HG03439 (cell line): Measurements from ENCODE around the gene POLE3.
"Not testable (repeated sequence)": the region's sequence is repeated elsewhere in the genome, so short reads cannot be mapped to it uniquely, and the experiment has no call there.

ENCODE experiments used
- ATAC-seq: cut with Tn5 transposase; IDR thresholded peaks from one replicate; pipeline ENCODE4 v1.9.1; 2021; ENCODE audit warnings: mild to moderate bottlenecking, moderate library complexity; ENCODE audit not compliant: unreplicated experiment

Gene POLE3

DNA sequence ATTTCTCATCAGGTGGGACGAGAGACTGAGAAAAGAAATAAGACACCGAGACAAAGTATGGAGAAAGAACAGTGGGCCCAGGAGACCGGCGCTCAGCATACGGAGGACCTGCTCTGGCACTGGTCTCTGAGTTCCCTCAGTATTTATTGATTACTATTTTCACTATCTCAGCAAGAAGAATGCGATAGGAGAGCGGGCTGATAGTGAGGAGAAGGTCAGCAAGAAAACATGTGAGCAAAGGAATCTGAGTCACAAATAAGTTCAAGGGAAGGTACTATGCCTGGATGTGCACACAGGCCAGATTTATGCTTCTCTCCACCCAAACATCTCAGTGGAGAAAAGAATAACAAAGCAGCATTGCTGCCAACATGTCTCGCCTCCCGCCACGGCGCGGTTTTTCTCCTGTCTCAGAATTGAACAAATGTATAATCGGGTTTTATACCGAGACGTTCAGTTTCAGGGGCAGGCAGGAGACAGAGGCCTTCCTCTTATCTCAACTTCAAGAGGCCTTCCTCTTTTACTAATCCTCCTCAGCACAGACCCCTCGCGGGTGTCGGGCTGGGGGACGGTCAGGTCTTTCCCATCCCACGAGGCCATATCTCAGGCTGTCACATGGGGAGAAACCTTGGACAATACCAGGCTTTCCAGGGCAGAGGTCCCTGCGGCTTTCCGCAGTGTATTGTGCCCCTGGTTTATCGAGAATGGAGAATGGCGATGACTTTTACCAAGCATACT is 31.2 kb downstream of the POLE3 start:
- not testable (repeated sequence) for ATAC-seq

DNA sequence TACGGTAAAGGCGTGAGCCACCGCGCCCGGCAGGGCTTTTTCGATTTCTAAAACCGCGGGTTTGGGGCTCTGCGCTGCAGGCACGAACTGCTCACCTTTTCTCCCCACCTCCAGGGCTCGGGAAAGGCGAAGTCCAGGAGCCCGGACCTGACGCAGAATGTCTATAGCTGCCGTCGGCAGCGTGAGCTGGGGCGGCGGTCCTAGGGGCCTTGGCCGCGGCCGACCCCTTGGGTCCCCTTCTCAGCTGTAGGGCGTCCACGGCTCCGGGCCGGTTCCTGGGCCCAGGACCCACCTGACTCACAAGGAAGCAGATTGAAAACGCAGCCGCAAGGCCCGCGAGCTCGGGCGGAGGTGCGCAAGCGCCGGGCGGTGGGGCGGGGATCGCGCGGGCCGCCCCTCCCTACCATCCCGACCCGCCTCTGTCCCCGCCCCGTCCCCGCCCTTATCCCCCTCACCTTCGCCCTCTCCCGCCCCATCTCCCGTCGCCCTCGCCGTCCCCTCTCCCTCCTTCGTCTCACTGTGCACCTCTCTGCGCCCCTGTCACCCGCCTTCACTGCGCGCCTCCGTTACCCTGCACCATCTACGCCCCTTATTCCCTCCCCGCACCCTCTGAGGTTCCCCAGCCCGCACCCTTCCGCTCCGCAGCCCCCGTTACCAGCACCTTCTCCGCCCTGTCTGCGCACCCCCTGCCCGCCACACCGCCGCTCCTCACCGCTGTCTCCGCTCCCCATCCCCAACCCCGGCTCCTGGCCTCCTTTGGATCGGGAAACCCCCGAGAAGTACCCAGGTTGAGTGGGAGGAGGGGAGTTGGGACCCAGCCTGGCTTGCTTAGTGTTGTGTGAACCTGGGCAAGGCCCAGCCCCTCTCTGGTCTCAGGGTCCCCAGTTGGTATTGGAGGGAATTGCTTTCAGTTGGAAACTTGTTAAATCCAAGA is 33.6 kb downstream of the POLE3 start, which contains the start of gene HDHD3:
TSS of gene HDHD3 (minus strand) at position 353 of the 934 bp plus-strand sequence. CDS start 2,632 bp downstream, outside the sequence.
- ATAC-seq = peak; percentile 68

DNA sequence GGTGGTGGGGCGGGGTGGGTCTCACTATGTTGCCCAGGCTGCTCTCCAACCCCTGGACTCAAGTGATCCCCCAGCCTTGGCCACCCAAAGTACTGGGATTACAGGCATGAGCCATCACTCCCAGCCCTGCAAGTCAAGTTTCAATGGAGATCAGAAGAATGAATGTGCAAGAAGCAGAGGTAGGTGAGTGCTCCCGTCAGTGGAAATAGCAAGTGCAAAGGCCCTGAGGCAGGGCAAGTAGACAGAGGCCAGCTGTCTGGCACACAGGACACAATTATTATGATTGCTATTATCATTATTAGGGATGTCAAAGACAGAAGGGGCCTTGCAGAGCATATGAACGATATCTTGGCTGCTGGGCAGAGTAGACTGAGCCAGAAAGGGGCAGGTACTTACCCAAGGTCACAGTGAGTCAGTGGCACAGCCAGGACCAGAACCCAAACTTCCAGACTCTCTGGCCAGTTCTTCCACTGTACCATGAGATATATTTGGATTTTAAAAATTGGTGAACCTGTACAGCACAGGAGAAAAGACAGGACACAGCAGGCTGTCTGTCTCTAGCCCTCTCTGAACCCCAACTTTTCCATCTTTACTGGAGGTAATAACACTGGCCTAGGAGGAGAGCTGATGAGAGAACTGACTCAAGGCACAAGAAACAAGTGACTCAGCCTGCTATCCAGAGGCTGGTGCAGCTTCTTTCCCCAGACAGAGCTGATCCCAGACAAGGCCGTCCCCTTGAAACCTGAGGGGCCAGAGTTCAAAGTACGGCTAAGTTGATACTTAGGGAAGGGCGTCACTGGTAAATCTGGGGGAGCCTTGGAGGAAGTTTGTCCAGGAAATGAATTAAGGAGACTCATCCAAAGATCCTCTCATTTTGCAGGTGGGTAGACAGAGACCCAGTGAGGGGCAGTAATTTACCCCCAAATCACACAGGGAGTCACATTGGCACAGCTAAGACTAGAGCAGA is 35.1 kb downstream of the POLE3 start:
- ATAC-seq = no peak

DNA sequence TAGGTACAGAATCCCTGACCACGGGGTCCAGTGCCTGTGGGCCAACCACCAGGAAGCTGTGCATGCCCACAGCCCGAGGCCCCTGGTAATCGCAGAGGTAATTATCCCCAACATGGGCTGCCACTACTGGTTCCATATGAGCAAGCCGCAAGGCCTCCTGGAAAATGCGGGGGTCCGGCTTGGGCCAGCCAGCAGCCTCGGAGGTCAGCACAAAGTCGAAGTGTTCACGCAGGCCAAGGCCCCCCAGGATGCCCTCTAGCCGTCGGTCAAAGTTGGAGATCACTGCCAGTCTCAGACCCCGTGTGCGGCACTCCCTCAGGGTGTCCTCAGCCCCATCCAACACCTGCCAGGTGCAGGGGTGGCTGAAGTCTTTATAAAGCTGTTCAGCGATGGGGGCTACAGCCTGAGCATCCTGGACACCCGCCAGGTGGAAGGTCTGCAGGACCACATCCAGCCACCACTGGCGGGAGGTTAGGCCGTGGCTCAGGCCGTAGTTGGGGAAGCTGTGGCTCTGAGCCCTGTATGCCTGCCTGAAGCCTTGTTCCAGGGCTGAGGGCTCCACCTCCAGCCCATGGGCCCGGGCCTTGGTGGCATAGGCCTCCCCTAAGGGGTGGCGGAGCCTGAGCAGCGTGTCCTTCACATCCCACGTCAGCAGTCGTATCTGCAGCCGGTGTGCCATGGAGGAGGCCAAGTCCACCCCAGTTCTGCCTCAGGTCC is 36.6 kb downstream of the POLE3 start:
- ATAC-seq = no peak

DNA sequence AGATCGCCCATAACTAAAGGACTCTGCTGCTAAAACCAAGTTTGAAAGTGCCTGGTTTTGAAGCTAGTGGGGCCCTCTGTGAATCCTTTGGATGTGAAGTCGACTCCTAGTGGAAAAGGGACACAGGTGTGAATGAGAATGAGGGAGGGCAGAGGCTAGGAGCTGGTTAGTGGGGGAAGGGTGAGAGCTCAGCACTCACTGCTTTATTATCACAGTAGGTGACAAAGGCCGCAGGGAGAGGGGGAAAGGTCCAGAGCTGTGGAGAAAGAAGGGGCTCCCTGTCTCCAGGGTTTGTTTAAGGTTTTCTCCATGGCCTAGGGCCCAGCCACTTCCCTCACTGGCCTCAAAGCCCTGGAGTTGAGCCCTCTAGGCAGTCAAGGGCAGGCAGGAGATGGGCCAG is 37.2 kb downstream of the POLE3 start:
- no peak for ATAC-seq

DNA sequence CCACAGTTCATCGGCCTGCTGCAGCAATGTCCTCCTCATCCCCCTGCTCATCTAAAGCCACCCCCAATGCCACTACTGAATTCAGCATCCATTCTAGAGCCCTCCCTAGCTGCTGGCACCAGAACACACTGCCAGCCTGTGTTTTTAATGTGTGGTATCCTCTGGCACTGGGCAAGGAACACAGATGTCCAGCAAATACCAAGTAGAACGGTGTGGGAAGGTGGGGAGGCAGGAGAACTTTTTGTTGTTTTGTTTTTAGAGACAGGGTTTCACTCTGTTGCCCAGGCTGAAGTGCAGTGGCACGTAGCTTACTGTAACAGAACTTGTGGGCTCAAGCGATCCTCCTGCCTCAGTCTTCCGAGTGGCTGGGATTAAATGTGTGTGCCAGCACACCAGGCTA is 38.4 kb downstream of the POLE3 start:
- no peak for ATAC-seq

DNA sequence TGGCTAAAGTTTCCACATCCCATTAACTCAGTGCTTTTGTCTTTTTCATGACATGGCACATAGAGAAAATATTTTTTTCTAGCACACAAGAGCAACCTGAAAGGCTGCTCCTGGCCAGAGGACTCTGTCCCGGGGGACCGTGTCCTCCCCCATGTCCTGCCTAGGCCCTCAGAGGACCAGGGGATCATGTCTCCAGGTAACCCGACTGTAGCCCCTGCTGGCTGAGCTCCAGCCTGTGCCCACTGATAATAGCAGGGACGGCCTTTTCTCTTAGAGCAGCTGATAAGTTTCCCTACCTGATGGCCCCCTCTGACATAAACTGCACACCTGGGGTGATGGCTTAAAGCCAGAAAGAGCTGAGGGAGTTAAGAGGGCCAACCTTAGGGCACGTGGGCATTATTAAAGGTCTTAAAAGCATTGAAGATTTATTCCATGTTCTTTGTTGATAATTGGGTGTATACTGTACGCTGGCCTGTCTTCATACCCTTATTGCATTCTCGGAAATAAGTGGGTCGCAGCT is 39.6 kb downstream of the POLE3 start:
- no peak for ATAC-seq

DNA sequence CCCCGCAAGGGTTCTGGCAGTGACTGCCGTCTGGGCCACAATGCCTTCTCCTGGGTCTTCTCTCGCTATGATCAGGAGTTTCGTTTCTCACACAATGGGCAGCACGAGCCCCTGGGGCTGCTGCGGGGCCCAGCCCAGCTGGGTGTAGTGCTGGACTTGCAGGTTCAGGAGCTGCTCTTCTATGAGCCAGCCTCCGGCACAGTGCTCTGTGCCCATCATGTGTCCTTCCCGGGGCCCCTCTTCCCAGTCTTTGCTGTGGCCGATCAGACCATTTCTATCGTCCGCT is 40.7 kb downstream of the POLE3 start:
- no peak for ATAC-seq

DNA sequence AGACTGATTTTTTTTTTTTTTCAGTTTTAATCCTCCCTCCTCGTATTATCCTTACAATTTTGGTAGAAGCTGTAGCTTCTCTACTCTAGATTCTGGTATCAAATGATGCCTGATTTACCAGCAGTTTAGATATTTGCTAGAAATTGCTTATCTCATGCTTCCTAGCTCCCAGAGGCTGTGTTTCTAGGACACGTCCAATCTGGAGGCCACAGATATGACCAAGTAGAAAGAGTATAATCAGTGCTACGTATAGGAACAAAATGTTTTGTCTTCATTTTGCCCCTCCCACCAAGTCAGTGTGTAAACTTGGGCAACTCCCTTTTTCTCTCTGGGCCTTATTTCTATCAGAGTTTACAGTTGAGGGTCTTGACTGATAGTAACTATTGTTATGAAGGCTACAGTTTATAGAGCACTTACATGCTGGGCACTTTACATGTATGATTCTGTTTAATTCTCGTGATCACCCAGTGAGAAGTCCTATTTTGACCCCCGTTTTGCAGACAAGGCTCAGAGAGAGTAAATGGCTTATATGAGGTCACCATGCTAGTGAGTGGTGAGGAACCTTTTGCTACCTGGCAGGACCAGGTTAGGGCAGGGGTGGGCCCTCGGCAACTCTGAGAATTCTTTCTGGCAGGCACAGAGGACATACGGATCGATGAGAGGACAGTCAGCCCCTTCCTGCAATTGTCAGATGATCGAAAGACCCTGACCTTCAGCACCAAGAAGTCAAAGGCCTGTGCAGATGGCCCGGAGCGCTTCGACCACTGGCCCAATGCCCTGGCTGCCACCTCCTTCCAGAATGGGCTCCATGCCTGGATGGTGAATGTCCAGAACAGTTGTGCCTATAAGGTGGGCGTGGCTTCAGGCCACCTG is 41.3 kb downstream of the POLE3 start:
- ATAC-seq = no peak

DNA sequence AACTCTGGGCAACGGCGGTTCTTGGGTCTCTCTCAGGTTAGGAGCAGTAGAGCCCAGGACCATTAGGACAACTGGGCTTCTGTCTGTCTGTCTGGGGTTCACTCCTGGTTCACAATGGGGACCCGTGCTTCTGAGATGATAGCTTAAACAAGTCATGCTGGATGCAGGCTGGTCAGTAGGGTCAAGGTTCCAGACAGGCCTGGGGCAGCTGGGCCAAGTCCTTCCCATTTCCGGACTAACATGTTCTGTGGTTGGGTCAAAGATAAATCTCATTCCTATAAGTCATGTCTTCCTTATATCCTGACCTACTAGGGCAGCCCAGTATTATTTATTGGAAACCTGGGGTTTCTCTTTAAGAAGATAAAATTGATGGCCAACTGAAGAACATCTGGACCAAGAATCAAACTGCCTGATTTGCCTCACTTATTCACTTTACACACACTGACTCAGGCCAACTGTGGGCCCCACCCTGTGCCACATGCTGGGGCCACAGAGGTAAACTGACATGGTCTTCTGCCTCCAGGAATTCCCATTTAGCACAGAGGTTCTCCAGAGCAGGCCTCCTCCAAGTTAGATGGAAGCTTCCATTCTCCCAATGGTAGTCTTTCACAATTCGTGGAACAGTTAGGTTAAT is 42.0 kb downstream of the POLE3 start:
- no peak for ATAC-seq

DNA sequence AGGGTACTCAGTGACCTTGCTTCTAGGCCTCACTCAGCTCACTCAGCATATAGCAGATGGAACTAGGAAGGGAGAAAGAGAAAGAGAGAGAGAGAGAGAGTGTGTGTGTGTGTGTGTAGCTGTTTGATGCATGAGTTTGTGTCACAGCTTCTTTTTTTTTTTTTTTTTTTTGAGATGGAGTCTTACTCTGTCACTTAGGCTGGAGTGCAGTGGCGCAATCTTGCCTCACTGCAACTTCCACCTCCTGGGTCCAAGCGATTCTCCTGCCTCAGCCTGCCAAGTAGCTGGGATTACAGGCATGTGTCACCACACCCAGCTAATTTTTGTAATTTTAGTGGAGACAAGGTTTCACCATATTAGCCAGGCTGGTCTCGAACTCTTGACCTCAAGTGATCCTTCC is 44.8 kb downstream of the POLE3 start:
- ATAC-seq = not testable (repeated sequence)

DNA sequence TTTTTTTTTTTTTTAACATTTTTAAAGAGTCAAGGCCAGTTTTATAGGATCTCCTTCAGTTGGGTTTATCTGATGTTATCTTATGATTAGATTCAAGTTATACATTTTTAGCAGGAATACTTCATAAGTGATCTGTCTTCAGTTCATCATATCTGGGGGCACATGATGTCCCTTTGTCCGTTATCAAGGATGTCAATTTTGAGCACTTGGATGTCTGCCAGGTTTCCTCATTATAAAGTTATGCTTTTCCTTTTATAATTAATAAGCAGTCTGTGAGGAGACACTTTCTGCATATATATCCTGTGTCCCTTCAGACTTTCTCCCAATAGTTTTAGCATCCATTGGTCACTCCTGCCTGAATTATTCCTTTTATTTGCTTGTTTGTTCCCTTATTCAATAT is 45.5 kb downstream of the POLE3 start:
- no peak for ATAC-seq

DNA sequence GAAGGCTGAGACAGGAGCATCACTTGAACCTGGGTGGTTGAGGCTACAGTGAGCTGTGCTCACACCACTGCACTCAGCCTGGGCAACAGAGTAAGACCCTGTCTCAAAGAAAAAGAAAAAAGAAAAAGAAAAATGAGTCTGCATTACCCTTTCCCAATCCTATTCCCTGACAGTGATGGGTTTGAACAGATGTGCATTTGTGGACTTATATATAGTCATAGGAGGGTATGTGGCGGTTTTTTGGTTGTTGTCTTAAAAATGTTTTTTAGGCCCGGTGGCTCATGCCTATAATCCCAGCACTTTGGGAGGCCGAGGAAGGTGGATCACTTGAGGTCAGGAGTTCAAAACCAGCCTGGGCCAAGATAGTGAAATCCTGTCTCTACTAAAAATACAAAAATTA is 47.1 kb downstream of the POLE3 start:
- ATAC-seq = no peak

DNA sequence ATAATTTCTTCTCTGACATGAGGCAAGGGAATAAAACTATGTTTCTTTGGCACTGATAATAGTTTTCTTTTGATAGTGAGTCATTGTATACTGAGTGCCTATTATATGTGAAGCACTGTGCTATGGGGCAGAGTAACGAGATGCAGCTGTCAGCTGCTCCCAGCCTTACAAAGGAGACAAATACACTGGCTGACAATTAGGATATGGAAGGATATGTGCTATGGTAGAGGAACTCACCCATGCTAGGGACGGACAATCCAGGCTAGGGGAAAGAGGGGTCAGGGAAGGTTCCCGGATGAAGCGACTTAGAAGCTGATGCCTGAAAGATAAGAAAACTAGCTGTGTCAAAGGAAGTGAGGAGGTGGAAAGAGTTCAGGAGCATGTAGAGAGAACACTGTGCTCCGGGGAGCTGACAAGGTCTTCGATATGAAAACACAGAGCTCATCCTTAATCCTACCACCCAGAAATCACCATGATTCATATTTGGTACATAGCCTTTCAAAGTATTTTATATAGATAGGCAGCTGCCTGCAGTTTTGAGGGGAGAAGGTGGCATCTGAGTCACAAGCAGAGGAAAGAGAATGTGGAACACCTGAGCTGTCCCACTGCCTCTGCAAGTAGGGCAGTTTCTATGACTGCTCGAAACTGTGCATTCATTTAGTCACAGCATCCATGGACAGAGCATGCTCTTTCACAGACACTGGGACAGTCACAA is 49.0 kb downstream of the POLE3 start:
- ATAC-seq = no peak

DNA sequence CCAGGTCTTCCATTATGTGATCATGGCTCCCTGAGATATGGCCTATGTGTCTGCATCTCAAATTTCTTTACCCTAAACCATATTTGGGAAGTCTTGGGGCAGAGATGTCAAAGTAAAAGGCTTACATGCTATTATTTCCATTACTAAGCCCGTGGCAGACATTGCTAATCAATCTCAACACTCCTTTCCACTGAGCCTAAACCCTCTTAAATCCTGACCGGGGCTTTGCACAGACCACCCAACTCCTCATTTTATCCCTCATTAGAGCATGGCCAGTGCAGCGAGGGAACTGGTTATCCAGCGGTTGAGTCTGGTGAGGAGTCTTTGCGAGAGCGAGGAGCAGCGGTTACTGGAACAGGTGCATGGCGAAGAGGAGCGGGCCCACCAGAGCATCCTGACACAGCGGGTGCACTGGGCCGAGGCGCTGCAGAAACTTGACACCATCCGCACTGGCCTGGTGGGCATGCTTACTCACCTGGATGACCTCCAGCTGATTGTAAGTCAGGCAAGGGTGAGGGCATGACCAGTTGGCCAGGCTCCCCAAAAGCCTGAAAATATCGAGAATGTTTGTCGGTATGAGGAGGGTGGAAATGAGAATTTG is 50.1 kb downstream of the POLE3 start:
- ATAC-seq = no peak

DNA sequence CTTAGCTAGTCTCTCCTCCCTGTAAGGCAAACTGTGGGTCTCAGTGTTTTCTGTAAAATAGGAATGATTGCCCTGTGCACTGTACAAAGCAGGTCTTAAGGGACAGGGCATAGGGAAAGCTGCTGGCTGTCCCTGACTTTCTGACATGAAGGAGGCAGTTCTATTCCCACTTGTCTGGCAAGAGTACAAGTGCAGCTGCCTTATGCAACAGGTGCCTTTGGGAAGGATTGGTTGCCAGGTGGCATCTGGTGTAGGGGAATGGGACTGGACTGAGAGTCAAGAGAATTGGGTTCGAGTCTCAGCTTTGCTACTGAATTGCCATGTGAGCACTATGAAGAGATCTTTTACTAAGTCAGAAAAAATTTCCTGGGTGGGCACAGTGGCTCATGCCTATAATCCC is 51.1 kb downstream of the POLE3 start:
- no peak for ATAC-seq
